Measurements from ENCODE around the gene DNAH7.
"Not testable (repeated sequence)": the region's sequence is repeated elsewhere in the genome, so short reads cannot be mapped to it uniquely, and the experiment has no call there.

DNAH7 gene

DNA sequence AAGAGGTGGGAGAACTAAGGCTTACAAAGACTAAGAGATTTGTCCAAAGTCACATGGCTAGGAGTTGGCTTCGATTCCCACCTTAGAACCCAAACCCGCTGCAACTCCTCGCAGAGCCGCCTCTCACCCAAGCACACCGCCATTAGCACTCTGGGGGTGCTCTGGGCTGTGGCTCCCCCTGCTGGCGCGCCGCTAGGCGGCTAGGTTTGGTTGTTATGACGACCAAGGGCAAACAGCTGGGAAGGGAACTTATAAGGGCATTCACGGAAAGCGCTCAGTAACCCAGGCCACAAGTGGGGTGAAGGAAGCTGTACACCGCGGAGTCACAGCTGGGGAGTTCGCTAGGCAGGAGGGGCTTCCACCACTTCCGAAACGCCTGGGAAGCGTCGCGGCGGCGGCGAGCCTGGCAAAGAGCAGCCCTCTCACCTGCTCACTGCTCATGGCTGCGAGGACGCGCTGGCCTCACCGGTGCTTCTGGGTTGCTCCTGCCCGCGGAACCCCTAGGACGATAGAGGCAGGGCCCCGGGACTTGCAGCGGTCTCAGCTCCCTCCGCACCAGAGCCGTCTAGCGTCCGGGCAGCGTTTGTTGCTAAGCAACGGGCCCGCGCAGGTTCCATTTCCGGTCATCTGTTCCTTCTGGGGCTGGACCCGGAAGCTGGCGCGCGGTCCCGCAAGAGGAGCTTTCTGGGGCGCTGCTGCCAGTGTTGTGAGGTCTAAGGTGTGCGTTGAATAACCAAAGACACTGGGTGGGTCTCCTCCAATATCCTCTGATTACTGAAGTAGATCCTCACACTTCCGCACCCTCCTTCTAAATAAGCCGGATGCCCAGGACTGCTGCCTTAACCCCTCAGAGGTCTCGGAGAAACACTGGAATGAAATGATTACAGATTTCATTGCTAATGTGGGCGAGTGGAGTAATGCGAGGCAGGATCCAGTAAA, at the start of gene DNAH7:
TSS of gene DNAH7 (minus strand) at position 567 of the 939 bp plus-strand sequence. CDS start at position 441, 126 bp downstream.
- peak; percentile 71 for DNase-seq (ENCODE audit: insufficient read length, low spot score)
- FAIRE-seq, result peak; percentile 98

DNA sequence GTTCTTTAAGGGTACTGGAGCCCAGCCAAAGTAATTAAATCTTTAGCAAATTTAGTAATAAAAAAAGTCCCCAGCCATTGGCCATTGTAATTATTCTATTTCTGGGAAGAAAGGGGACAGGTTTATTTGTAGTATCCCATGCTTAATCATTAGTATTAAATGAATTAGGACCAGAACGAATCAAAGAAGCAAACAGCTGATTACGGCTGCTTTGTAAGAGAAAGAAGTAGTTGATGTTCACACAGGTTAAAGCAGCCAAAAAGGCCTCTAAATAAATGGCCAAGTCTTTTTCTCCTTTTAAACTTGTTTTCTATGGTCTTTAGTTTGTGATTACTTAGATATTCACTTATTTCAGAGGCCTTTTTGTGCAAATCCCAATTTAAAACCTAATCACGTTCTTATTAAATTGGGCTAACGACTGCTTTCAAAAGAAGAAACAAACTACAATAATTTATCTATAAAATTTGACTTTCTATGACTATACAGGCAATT, 48.6 kb upstream of the DNAH7 start:
- DNase-seq (ENCODE audit: insufficient read length, low spot score) (no peak), FAIRE-seq (no peak)

- FAIRE-seq (no peak), DNase-seq (ENCODE audit: insufficient read length, low spot score) (no peak)
Observed at GRCh38 chr2:196113061-196113974, 44.7 kb upstream of the DNAH7 start.

DNA sequence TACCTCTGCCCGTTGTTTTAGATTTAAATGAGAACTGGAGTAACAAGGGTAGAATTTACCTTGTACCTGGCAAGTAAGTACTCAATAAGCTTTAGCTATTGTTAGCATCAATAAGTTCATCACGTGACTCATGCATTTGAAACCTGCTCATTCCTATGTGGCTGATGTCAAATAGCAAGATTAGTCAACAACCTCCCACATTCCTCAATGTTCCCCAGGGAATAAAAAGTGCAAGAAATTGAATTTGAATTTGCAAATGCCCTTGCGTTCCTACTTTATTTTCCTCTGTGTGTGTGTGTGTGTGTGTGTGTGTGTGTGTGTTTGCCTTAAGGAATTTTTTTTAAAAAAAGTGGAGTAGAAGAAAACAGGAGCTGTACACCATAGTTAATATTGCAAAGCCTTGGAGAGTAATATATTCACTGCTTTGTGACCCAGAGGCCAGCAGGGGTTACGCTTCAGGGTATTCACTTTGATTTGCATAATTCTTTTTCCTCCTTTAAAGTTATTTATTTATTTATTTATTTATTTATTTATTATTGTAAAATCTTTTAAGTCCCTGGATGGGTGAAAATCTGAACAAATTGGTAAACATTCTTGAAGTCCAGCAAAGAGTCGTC, 43.9 kb upstream of the DNAH7 start:
- DNase-seq (ENCODE audit: insufficient read length, low spot score) (no peak), FAIRE-seq (no peak)

DNA sequence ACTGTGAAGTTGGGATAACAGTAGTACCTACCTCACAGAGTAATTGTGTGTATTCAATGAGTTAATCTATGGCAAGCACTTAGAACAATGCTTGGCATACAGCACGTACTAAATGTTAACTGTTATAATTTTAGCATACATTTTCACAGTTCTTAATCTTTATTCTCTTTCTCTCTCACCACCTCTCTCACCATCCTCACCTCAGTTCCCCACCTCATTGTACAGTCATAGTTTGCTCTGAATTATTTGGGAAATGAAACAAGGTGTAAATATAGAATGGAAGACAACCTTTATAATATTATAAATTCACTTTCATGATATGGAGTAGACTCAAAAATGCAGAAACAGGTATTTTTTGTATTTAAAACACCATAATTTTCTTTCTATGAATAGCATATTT, 40.0 kb upstream of the DNAH7 start:
- FAIRE-seq, result no peak
- DNase-seq (ENCODE audit: insufficient read length, low spot score), result no peak

DNA sequence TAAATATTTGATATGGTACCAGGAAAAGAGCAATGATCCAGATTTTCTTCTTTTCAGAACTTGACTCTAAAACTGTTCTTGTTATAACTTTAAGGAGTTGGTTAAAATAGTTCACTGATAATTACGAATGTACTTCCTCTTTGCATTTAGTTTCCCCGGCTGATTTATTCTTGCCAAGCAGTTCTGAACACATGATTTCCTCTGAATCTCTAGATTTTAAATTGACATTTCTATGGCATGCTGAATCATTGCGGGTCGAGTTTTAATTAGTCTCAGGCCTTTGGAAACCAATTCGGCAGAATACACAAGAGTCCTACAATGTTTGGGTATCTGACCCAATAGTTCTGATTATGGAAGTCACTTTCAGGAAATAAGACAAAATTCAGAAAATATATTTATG, 37.3 kb upstream of the DNAH7 start:
- FAIRE-seq, result peak; percentile 93

DNA sequence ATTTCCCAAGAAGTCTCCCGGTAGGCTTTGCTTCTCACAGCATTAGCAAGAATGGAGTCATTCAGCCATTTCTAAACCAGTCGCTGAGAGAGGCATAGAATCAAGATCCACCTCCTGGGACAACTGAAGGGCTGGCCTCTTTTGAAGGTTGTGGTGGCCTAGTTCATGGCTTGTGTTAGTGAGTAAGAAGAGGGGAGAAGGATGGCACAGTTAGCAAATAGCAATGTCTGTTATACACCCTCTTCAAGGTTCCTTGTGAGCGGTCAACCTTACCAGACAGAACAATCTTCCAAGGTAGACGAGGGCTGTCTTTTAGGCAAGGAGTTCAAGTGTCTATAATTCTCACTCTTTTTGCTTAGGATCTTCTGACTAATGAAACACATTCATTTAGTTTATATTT, 35.4 kb upstream of the DNAH7 start:
- no peak for DNase-seq (ENCODE audit: insufficient read length, low spot score)
- FAIRE-seq, result no peak

More for the DNA sequence above, 37.3 kb upstream of the DNAH7 start:
- DNase-seq (ENCODE audit: insufficient read length, low spot score), result no peak

DNA sequence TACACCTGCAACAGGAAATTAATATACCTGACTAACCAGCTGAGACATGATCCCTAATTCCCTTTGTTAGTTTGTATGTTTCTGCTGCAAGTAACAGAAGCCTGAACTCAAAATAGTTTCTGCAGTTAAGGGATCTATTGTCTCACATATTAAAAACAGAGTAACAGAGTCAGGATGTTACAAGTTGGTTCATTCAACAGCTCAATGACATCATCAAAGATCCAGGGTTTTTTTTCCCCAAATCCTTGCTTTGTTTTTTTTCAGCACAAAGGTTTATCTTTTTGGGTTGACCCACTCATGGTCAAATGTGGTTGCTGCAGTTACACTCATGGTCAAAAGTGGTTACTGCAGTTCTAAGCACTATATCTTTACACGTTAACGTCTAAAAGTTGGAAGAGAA, 35.0 kb upstream of the DNAH7 start:
- no peak for FAIRE-seq
- no peak for DNase-seq (ENCODE audit: insufficient read length, low spot score)

DNA sequence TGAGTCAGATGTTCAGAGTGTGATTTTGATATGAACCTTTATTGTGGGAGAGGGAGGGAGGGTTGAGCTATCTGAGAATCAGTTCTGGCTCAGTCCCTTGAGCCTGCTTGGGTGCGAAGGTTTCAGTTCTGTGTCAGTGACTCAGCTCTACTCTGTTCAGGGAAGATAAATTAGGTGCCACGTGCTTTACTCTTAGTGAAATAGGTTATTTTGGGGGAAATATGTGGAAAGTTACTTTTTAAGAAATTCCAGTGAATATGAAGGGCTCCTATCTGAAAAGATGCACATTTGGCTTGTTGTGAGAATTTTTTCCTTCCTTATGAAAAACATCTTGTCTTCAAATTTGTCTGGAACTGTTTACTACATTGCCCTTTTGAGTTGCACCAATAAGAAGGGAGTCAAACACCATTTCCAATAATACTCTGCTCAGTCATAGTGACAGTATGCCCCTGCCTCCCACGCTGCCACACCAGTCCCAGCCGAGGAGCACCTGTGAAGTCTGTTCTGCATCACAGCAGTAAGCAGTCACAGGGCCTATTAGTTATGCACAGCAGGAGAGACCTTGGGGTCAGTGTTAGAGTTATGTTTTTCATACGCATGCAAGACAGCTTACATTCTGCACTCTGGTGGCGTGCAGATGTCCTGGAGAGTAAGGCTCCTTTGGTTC, 32.8 kb upstream of the DNAH7 start:
- peak; percentile 98 for FAIRE-seq
- DNase-seq (ENCODE audit: insufficient read length, low spot score), result peak; percentile 29

DNA sequence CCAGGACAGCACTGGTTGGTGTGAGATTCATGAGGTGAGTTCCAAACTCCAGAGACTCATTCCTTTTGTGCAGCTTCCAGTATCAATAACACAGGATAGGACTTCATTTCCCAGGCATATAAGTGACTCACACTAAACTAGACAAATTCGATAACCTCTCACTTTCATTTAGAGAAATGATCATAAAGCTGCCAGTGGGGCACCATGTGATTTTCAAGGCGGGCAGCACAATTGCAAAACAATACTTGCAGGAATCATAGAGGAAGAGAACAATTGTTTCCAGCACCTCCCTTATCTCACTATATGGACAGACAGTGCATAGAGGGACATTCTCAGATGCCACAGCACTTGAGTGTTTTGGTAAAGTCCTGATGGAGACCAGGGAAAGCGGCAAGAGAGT, 31.3 kb upstream of the DNAH7 start:
- FAIRE-seq (no peak), DNase-seq (ENCODE audit: insufficient read length, low spot score) (no peak)

DNA sequence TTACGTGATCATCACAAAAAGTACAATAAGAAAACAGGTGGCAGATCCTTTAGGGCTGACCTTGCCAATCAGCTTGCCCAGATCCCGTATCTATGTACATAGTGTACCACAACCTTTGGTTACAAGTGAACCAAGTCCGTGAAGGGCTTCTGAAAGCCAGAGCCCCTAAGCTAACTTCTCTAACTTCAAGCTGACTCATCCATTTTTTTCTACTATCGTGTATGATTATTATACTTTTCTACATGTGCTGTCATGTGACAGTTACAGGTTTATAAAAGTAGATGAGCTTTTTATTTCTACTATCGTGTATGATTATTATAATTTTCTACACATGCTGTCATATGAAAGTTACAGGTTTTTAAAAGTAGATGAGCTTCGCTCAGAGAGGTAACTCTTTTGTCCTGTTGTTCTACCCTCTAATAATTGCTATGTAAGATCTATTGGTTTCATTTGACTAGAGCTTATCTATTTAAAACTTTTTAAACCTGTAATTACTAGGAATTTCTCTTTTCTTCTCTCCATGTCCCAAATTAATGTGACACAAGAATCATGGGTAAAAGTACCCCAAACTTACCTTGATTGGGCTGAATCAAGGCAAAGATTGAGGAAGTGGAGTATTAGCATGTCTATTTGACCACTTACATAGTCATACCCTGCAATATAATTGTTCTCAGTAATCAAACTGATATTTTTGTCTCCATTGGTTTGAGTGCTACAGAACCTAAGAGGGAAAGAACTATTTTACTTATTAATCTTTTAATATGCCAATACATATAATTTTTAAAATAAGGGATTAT, 29.4 kb upstream of the DNAH7 start:
- FAIRE-seq, result peak; percentile 11
- DNase-seq (ENCODE audit: insufficient read length, low spot score), result no peak

DNA sequence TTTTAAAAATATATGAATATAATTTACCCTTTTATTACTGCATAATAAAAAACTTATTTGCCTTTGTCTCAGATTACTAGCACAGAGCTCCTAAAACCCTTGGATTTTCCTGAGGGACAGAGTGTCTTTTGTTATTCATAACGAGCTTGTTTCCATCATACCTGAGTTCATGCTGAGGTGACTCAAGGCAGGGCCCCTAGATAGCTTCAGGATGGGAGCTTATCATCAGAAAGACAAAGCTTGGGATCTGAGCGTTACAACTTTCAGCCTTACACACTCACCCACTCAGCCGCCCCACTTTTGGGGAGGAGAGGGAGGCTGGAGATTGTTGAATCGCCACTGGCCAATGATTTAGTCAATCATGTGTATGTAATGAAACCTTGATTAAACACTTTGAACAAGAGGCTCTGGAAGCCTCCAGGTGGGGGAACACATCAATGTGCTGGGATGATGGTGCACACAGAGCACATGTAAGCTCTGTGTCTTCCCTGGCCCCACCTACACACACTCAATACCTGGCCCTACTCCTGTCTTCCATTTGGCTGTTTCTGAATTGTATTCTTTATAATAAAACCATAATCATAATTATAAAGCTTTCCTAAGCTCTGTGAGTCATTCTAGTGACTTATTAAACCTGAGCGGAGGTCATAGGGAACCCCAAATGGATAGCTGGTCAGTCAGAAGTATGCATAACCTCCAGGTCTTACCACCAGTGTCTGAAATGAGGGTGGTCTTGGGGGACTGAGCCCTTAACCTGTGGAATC, 28.5 kb upstream of the DNAH7 start:
- DNase-seq (ENCODE audit: insufficient read length, low spot score) (no peak), FAIRE-seq (no peak)

GRCh38 chr2:196096264-196096663, 27.6 kb upstream of the DNAH7 start:
- FAIRE-seq (no peak), DNase-seq (ENCODE audit: insufficient read length, low spot score) (no peak)

- not testable (repeated sequence) for FAIRE-seq
Observed at GRCh38 chr2:196089448-196089847, 20.8 kb upstream of the DNAH7 start.

DNA sequence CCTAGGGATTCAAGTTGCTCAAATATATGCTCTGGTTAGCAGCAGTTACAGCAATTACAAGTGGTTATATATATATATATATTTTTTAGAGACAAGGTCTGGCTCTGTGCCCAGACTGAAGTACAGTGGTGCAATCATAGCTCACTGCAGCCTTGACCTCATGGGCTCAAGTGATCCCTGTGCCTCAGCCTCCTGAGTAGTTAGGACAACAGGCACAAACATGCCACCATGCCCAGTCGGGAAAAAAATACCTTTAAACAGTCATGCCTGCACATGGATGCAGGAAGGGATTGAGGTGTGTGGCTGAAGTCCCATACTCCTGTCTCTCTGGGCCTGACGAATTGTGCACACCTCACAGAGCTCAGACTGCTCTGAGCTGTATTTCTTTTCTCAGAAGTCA, 19.6 kb upstream of the DNAH7 start:
- DNase-seq (ENCODE audit: insufficient read length, low spot score) (no peak), FAIRE-seq (no peak)

More at GRCh38 chr2:196089448-196089847, 20.8 kb upstream of the DNAH7 start:
- not testable (repeated sequence) for DNase-seq (ENCODE audit: insufficient read length, low spot score)

GRCh38 chr2:196086517-196087368, 18.1 kb upstream of the DNAH7 start:
- DNase-seq (ENCODE audit: insufficient read length, low spot score), result no peak
- FAIRE-seq, result peak; percentile 85

GRCh38 chr2:196083601-196084000, 15.0 kb upstream of the DNAH7 start:
- no peak for FAIRE-seq

GRCh38 chr2:196080526-196080925, 11.9 kb upstream of the DNAH7 start:
- FAIRE-seq (peak; percentile 42), DNase-seq (ENCODE audit: insufficient read length, low spot score) (no peak)

More at GRCh38 chr2:196083601-196084000, 15.0 kb upstream of the DNAH7 start:
- DNase-seq (ENCODE audit: insufficient read length, low spot score), result no peak
